Sigmoid colon (tissue), 7 donors: ENCODE data around the gene BBX. TPM values are rescaled to one million over a fixed set of nuclear protein-coding genes. Genes with fewer than 3 reads are reported as not detected.

Experiments used
- DNase-seq: peaks from one replicate; pipeline ENCODE4 v3.0.0-alpha.2; 2019
- H3K27ac ChIP-seq, 4 donors: fragments of 200-600 bp; sonication (generic); one replicate each; pipeline ENCODE4 v1.5.1; 2016 to 2019; ENCODE audit warnings: mild to moderate bottlenecking in 1 of 4
- H3K27me3 ChIP-seq, 3 donors: fragments of 200-600 bp; sonication (generic); one replicate each; pipeline ENCODE4 v1.5.1; 2019; ENCODE audit warnings: mild to moderate bottlenecking in 1 of 3
- H3K36me3 ChIP-seq, 4 donors: fragments of 200-600 bp; sonication (generic); one replicate each; pipeline ENCODE4 v1.5.1; 2016 to 2019
- H3K4me1 ChIP-seq, 4 donors: fragments of 200-600 bp; sonication (generic); one replicate each; pipeline ENCODE4 v1.5.1; 2017 to 2019
- H3K4me3 ChIP-seq, 4 donors: fragments of 200-600 bp; sonication (generic); one replicate each; pipeline ENCODE4 v1.5.1; 2017 to 2019; ENCODE audit warnings: mild to moderate bottlenecking in 2 of 4, moderate library complexity in 1 of 4
- H3K9me3 ChIP-seq, 4 donors: fragments of 200-600 bp in 3 of 4; sonication (generic) in 3 of 4; one replicate each; pipeline versions ENCODE4 v1.5.1 to v1.6.1; 2013 to 2019
- CTCF ChIP-seq, 4 experiments: fragments of 450-650 bp in 3 of 4; fragments of 200-600 bp in 1 of 4; IDR thresholded peaks; one replicate each; pipeline ENCODE4 v1.5.1; 2016 to 2019; ENCODE audit warnings: antibody characterized with exemption in 4 of 4, mild to moderate bottlenecking in 3 of 4, moderate library complexity in 2 of 4
- EP300 ChIP-seq, 4 donors: sonication (generic); formaldehyde crosslinking; IDR thresholded peaks; one replicate each; pipeline ENCODE4 v1.6.1; 2017; ENCODE audit warnings: antibody characterized with exemption in 4 of 4
- POLR2A ChIP-seq, 2 donors: fragments of 450-650 bp; IDR thresholded peaks; one replicate each; pipeline ENCODE4 v1.6.1; 2016; ENCODE audit warnings: antibody characterized with exemption in 2 of 2, mild to moderate bottlenecking in 2 of 2, moderate library complexity in 2 of 2
- POLR2AphosphoS5 ChIP-seq, 4 donors: sonication (generic); formaldehyde crosslinking; IDR thresholded peaks; one replicate each; pipeline ENCODE4 v1.6.1; 2017; ENCODE audit warnings: antibody characterized with exemption in 4 of 4
- WGBS, 2 donors: extraction: QIAGEN DNeasy Blood & Tissue Kit; methylation state at CpG; one replicate each; pipeline ENCODE4 v1.1.7; 2013; 5-methylcytosine and 5-hydroxymethylcytosine counted together
- intact Hi-C: fragments of 100-400 bp; cut with DNase I; formaldehyde crosslinking; loops from one replicate; pipeline ENCODE4 v1.15.1; 2023
- polyA plus RNA-seq, 3 donors: library from polyadenylated mRNA; stranded (reverse); fragments of 200-250 nt; gene quantifications; one replicate each; pipeline ENCODE4 v1.2.3, GENCODE V29; 2013
- total RNA-seq, 4 donors: library from RNA; depleted of rRNA; stranded (reverse); fragments of >200 nt; gene quantifications; one replicate each; pipeline ENCODE4 v1.1.0, GENCODE V29; 2016
- donor health status: healthy with polysubstance abuse.
- donor health status: Bipolar disorder and iron deficiency.
- donor health status: healthy.

Gene BBX
- total and polyA plus RNA-seq, 7 donors, result 3.0 to 93.3 (median 71.1) TPM

- H3K27me3 ChIP-seq, result no peaks in the 10 kb centered on the region
- 56 to 63% methylated on average over 2 of the region's 2 CpGs for WGBS, 2 donors
- H3K4me1 ChIP-seq, result peaks cover 0 to 36% (median 18%) of the 10 kb centered on the region in 4 donors
These were observed 140.5 kb downstream of the BBX start for GRCh38 chr3:107663266-107663665.

GRCh38 chr3:107664614-107665013, 141.9 kb downstream of the BBX start:
- Histone ChIP-seq H3K27me3 (no peaks in the 10 kb centered on the region), H3K4me1 (peaks cover 0 to 35% (median 20%) of the 10 kb centered on the region in 4 donors), H3K27ac (no peak overlapping the region), H3K36me3 (no peaks in the 10 kb centered on the region), H3K9me3 (no peaks in the 10 kb centered on the region), H3K4me3 (no peak overlapping the region)
- intact Hi-C loops, result loop anchor here (5.0 to 10.0 kb wide), 4 partner anchors 78 to 423 kb away; partner anchors contain the start of gene BBX
- 96 to 99% methylated on average over 2 of the region's 2 CpGs for WGBS, 2 donors
- TF ChIP-seq EP300 (IDR thresholded peaks at IDR 0.05) (no peak), CTCF (IDR thresholded peaks at IDR 0.05) (no peak), POLR2A (IDR thresholded peaks at IDR 0.05) (no peak), POLR2AphosphoS5 (IDR thresholded peaks at IDR 0.05) (no peak)
- no peak for DNase-seq

More at GRCh38 chr3:107663266-107663665, 140.5 kb downstream of the BBX start:
- no peaks in the 10 kb centered on the region for H3K9me3 ChIP-seq
- H3K4me3 ChIP-seq, result no peak overlapping the region
- TF ChIP-seq CTCF (IDR thresholded peaks at IDR 0.05) (no peak), EP300 (IDR thresholded peaks at IDR 0.05) (no peak), POLR2A (IDR thresholded peaks at IDR 0.05) (no peak), POLR2AphosphoS5 (IDR thresholded peaks at IDR 0.05) (no peak)
- DNase-seq, result no peak
- H3K36me3 ChIP-seq, result no peaks in the 10 kb centered on the region
- intact Hi-C loops, result loop anchor here (5.0 to 10.0 kb wide), 4 partner anchors 79 to 424 kb away; partner anchors contain the start of gene BBX
- peak overlapping the region in 3 of 4 donors; percentile 73 to 79 (median 75) for H3K27ac ChIP-seq

- DNase-seq, result no peak
- peaks cover 0 to 34% (median 20%) of the 10 kb centered on the region in 4 donors for H3K4me1 ChIP-seq
- no peak for TF ChIP-seq POLR2AphosphoS5 (IDR thresholded peaks at IDR 0.05)
- no peak for TF ChIP-seq CTCF (IDR thresholded peaks at IDR 0.05)
- no peak for TF ChIP-seq POLR2A (IDR thresholded peaks at IDR 0.05)
- TF ChIP-seq EP300 (IDR thresholded peaks at IDR 0.05), result no peak
- H3K36me3 ChIP-seq, result no peaks in the 10 kb centered on the region
- H3K27ac ChIP-seq, result no peak overlapping the region
- H3K4me3 ChIP-seq, result no peak overlapping the region
- intact Hi-C loops, result loop anchor here (10.0 kb wide), 1 partner anchor 231 kb away; no protein-coding TSS in a partner anchor
- WGBS, 2 donors, result 95% methylated on average over 4 of the region's 4 CpGs
- no peaks in the 10 kb centered on the region for H3K27me3 ChIP-seq
- no peaks in the 10 kb centered on the region for H3K9me3 ChIP-seq
These were observed 142.6 kb downstream of the BBX start for GRCh38 chr3:107665351-107665750.

GRCh38 chr3:107666853-107667252, 144.1 kb downstream of the BBX start:
- DNase-seq, result no peak
- Histone ChIP-seq H3K36me3 (no peaks in the 10 kb centered on the region), H3K4me3 (no peak overlapping the region), H3K4me1 (peaks cover 0 to 19% (median 10%) of the 10 kb centered on the region in 4 donors), H3K9me3 (no peaks in the 10 kb centered on the region), H3K27me3 (no peaks in the 10 kb centered on the region), H3K27ac (no peak overlapping the region)
- TF ChIP-seq POLR2AphosphoS5 (IDR thresholded peaks at IDR 0.05) (no peak), EP300 (IDR thresholded peaks at IDR 0.05) (no peak), CTCF (IDR thresholded peaks at IDR 0.05) (no peak), POLR2A (IDR thresholded peaks at IDR 0.05) (no peak)
- WGBS, 2 donors, result 92 to 93% methylated on average over 2 of the region's 2 CpGs
- intact Hi-C loops, result loop anchor here (10.0 kb wide), 1 partner anchor 232 kb away; no protein-coding TSS in a partner anchor

- Histone ChIP-seq H3K4me3 (no peak overlapping the region), H3K9me3 (no peaks in the 10 kb centered on the region), H3K4me1 (peaks cover 0 to 9% (median 1%) of the 10 kb centered on the region in 4 donors), H3K27me3 (no peaks in the 10 kb centered on the region), H3K27ac (no peak overlapping the region), H3K36me3 (no peaks in the 10 kb centered on the region)
- TF ChIP-seq EP300 (IDR thresholded peaks at IDR 0.05), result no peak
- TF ChIP-seq POLR2A (IDR thresholded peaks at IDR 0.05), result no peak
- no peak for TF ChIP-seq POLR2AphosphoS5 (IDR thresholded peaks at IDR 0.05)
- TF ChIP-seq CTCF (IDR thresholded peaks at IDR 0.05), result no peak
- DNase-seq, result no peak
- WGBS, 2 donors, result 84 to 85% methylated on average over 5 of the region's 5 CpGs
- intact Hi-C loops, result loop anchor here (10.0 kb wide), 1 partner anchor 234 kb away; no protein-coding TSS in a partner anchor
These were observed 145.7 kb downstream of the BBX start for GRCh38 chr3:107668416-107668815.
